Measurements from ENCODE around the gene DDX20.

Gene DDX20

GRCh38 chr1:111746614-111746999 lies 9.1 kb upstream of the DDX20 start:
- H3K4me3 ChIP-seq (ENCODE audit: low read depth in 1 of 2, low read length in 1 of 2) = no peak overlapping the region
- no peak overlapping the region for H3K27ac ChIP-seq

GRCh38 chr1:111747282-111747734 lies 8.4 kb upstream of the DDX20 start:
- Histone ChIP-seq H3K36me3 (no peaks in the 10 kb centered on the region), H3K4me1 (ENCODE audit: control insufficient read depth in 1 of 2, insufficient read depth in 1 of 2, low read depth in 1 of 2, low read length in 1 of 2) (peaks cover 0 to 9% of the 10 kb centered on the region in 2 experiments), H3K9me3 (no peaks in the 10 kb centered on the region), H3K27ac (peak overlapping the region; percentile 40), H3K27me3 (peaks cover 23% of the 10 kb centered on the region), H3K4me3 (ENCODE audit: low read depth in 1 of 2, low read length in 1 of 2) (no peak overlapping the region)
- TF ChIP-seq CTCF (IDR thresholded peaks at IDR 0.05) = peak; percentile 90

More at GRCh38 chr1:111746614-111746999, 9.1 kb upstream of the DDX20 start:
- TF ChIP-seq CTCF (IDR thresholded peaks at IDR 0.05) = no peak
- Histone ChIP-seq H3K9me3 (no peaks in the 10 kb centered on the region), H3K4me1 (ENCODE audit: control insufficient read depth in 1 of 2, insufficient read depth in 1 of 2, low read depth in 1 of 2, low read length in 1 of 2) (peaks cover 0 to 9% of the 10 kb centered on the region in 2 experiments), H3K36me3 (no peaks in the 10 kb centered on the region), H3K27me3 (peaks cover 30% of the 10 kb centered on the region)

GRCh38 chr1:111747947-111748346 lies 7.8 kb upstream of the DDX20 start:
- Histone ChIP-seq H3K9me3 (no peaks in the 10 kb centered on the region), H3K27me3 (peaks cover 17% of the 10 kb centered on the region), H3K27ac (no peak overlapping the region)

GRCh38 chr1:111749628-111750027 lies 6.1 kb upstream of the DDX20 start:
- TF ChIP-seq CTCF (IDR thresholded peaks at IDR 0.05) = no peak
- no peaks in the 10 kb centered on the region for H3K36me3 ChIP-seq
- H3K9me3 ChIP-seq = no peaks in the 10 kb centered on the region
- peaks cover 2 to 13% of the 10 kb centered on the region in 2 experiments for H3K4me1 ChIP-seq (ENCODE audit: control insufficient read depth in 1 of 2, insufficient read depth in 1 of 2, low read depth in 1 of 2, low read length in 1 of 2)
- no peak overlapping the region for H3K27ac ChIP-seq
- peaks cover under 1% of the 10 kb centered on the region for H3K27me3 ChIP-seq
- H3K4me3 ChIP-seq (ENCODE audit: low read depth in 1 of 2, low read length in 1 of 2) = no peak overlapping the region

More at GRCh38 chr1:111747947-111748346, 7.8 kb upstream of the DDX20 start:
- H3K36me3 ChIP-seq = no peaks in the 10 kb centered on the region
- peaks cover 0 to 9% of the 10 kb centered on the region in 2 experiments for H3K4me1 ChIP-seq (ENCODE audit: control insufficient read depth in 1 of 2, insufficient read depth in 1 of 2, low read depth in 1 of 2, low read length in 1 of 2)
- no peak for TF ChIP-seq CTCF (IDR thresholded peaks at IDR 0.05)
- H3K4me3 ChIP-seq (ENCODE audit: low read depth in 1 of 2, low read length in 1 of 2) = no peak overlapping the region

GRCh38 chr1:111750856-111751255 lies 4.8 kb upstream of the DDX20 start:
- TF ChIP-seq CTCF (IDR thresholded peaks at IDR 0.05) = no peak
- Histone ChIP-seq H3K36me3 (no peaks in the 10 kb centered on the region), H3K4me1 (ENCODE audit: control insufficient read depth in 1 of 2, insufficient read depth in 1 of 2, low read depth in 1 of 2, low read length in 1 of 2) (peaks cover 8 to 19% of the 10 kb centered on the region in 2 experiments), H3K9me3 (no peaks in the 10 kb centered on the region), H3K4me3 (ENCODE audit: low read depth in 1 of 2, low read length in 1 of 2) (no peak overlapping the region), H3K27ac (no peak overlapping the region), H3K27me3 (no peaks in the 10 kb centered on the region)

All from neutrophil (primary cell).